ENCODE data around the gene GANC. TPM values are rescaled to one million over a fixed set of nuclear protein-coding genes. Genes with fewer than 3 reads are reported as not detected.

The GANC gene
- total and polyA plus RNA-seq, 9 of the 15 experiments (the other 6 are each of a cell fraction or from before 2014, with no cell fraction given), result 10.9 to 19.0 (median 14.5) TPM

GRCh38 chr15:42279234-42279723 lies 6.3 kb downstream of the GANC start (continued):
- no peak for TF ChIP-seq ZBTB7A (IDR thresholded peaks at IDR 0.05; ENCODE audit: borderline replicate concordance, control insufficient read depth, low read depth, low read length)
- TF ChIP-seq NCOA2 (IDR thresholded peaks at IDR 0.05; ENCODE audit: partially characterized antibody in 2 of 2), result no peak
- no peak for TF ChIP-seq ZBTB43 (CRISPR knock-in tag; IDR thresholded peaks at IDR 0.05)
- no peak for TF ChIP-seq IRF9 (tag; IDR thresholded peaks at IDR 0.05)
- TF ChIP-seq SPI1 (IDR thresholded peaks at IDR 0.05; ENCODE audit: borderline replicate concordance, low read depth, low read length), result no peak
- no peak for TF ChIP-seq TAL1 (IDR thresholded peaks at IDR 0.05)
- TF ChIP-seq POLR2A (conservative IDR thresholded peaks at IDR 0.05), result 0 out of 2 replicates have a peak, but pooled peaks have one; percentile 36
- TF ChIP-seq ZNF398 (CRISPR knock-in tag; IDR thresholded peaks at IDR 0.05), result no peak
- TF ChIP-seq GMEB1 (CRISPR knock-in tag; IDR thresholded peaks at IDR 0.05), result no peak
- peak; percentile 56 for TF ChIP-seq MYC (IDR thresholded peaks at IDR 0.05; ENCODE audit: low read depth, low read length)
- no peak for TF ChIP-seq MYC (CRISPR knock-in tag; IDR thresholded peaks at IDR 0.05; ENCODE audit: borderline replicate concordance, low read depth)
- no peak for TF ChIP-seq MCM5 (IDR thresholded peaks at IDR 0.05; ENCODE audit: low read depth)
- TF ChIP-seq NFE2L1 (tag; IDR thresholded peaks at IDR 0.05; ENCODE audit: borderline replicate concordance, low read depth), result no peak
- no peak for TF ChIP-seq ZBTB2 (IDR thresholded peaks at IDR 0.05)
- TF ChIP-seq MEIS2 (IDR thresholded peaks at IDR 0.05; ENCODE audit: partially characterized antibody), result peak; percentile 48
- TF ChIP-seq ETV1 (tag; conservative IDR thresholded peaks at IDR 0.05; ENCODE audit: low read depth), result peak; percentile 32; the same call in 1 of the 2 replicates
- TF ChIP-seq BDP1 (IDR thresholded peaks at IDR 0.05; ENCODE audit: insufficient read depth, insufficient read length), result no peak
- TF ChIP-seq SNAPC5 (CRISPR knock-in tag; IDR thresholded peaks at IDR 0.05), result no peak
- no peak for TF ChIP-seq SMARCA5 (IDR thresholded peaks at IDR 0.05)
- TF ChIP-seq NFIC (IDR thresholded peaks at IDR 0.05), result no peak
- no peak for TF ChIP-seq WHSC1 (IDR thresholded peaks at IDR 0.05; ENCODE audit: low read length)
- TF ChIP-seq POLR2AphosphoS2 (IDR thresholded peaks at IDR 0.05; ENCODE audit: low read length), result no peak
